Astrocyte of the spinal cord (primary cell): ENCODE measurements around the gene C1orf56.
A peak's percentile ranks its signal among the peaks of the same experiment; 100 is the strongest.

Experiments
- DNase-seq: peaks from one replicate; pipeline ENCODE4 v3.0.0; 2011; ENCODE audit warnings: low read depth, low spot score
- H3K4me3 ChIP-seq: 2 replicates; pipeline ENCODE4 v1.5.1; 2011; ENCODE audit warnings: low read depth, mild to moderate bottlenecking, low read length, moderate library complexity
- in situ Hi-C: cut with HindIII; loops from 2 replicates; pipeline ENCODE4 v1.10.0; 2017; ENCODE audit warnings: low sequenced_read_pairs
- TF ChIP-seq, protein P1 (sequence below): IDR thresholded peaks from 2 replicates; pipeline ENCODE4 v1.5.1; 2012; ENCODE audit warnings: low read depth, mild to moderate bottlenecking, low read length, inconsistent platforms

The C1orf56 gene

DNA sequence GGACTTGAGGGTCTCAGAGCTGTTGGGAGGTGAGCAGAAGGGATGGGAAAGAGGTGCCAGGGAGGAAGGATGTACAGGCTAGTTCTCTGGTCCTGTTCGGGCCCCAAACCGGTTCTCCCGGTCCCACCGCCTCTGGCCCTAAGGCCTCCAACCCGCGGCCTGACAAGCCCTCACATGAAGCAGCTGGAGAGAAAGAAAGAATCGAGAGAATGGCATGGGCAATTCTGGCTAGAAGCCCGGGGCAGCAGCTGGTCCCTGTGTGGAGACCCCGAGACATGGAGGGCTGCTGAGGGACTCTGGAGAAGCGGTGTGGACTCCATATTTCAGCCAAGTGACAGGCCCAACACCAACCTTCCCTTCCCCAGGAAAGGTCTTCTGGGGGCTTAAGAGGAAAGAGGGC, 11.1 kb downstream of the C1orf56 start:
- in situ Hi-C loops = no loop called here
- peak overlapping the region; percentile 86 for H3K4me3 ChIP-seq
- no peak for DNase-seq
- TF ChIP-seq, protein P1, sequence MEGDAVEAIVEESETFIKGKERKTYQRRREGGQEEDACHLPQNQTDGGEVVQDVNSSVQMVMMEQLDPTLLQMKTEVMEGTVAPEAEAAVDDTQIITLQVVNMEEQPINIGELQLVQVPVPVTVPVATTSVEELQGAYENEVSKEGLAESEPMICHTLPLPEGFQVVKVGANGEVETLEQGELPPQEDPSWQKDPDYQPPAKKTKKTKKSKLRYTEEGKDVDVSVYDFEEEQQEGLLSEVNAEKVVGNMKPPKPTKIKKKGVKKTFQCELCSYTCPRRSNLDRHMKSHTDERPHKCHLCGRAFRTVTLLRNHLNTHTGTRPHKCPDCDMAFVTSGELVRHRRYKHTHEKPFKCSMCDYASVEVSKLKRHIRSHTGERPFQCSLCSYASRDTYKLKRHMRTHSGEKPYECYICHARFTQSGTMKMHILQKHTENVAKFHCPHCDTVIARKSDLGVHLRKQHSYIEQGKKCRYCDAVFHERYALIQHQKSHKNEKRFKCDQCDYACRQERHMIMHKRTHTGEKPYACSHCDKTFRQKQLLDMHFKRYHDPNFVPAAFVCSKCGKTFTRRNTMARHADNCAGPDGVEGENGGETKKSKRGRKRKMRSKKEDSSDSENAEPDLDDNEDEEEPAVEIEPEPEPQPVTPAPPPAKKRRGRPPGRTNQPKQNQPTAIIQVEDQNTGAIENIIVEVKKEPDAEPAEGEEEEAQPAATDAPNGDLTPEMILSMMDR = no peak

DNA sequence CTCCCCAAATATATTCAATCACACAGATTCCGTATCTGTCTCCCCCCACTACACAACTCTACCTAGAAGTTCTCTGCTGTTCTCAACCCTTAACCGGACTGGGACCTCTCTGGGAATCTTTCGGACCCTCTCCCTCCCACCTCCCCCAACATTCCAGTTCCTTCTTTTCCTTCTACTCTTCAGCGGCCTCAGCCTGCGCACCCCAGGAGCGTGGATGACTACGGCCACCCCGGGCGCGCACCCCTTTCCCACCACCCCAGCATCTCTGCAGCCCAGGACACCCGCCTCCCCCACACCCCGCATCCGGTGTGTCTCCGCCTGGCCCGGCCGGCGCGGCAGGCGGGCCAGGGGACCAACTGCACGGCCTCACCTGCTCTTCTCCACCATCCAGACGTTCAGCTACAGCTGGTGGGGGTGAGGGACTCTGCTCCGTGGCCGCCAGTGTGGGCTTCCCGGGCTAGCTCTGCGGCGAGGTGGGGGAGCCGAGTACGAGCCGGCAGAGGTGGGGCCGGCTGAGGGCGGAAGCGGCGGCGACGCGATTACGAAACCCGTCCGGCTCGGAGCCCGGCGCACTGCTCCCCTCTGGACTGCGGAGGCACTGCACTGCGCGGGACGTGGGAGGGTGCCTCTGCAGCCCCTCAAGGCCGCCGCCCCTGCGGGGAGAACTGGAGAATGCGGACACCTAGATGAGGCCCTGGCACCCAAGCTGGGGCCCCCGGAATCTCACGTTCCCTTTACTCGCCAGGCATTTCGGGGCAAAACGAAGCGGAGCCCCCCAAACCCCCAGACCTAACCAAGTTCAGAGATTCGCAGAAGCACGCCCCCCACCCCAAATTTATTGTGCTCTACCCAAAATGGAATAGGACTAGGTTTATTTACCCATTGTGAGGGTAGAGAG, 11.8 kb downstream of the C1orf56 start, which contains the start of gene CDC42SE1:
TSS of gene CDC42SE1 (minus strand) at position 514 of the 898 bp plus-strand sequence. CDS start 3,892 bp downstream, outside the sequence.
- TF ChIP-seq, protein P1 = peak; percentile 82
- peak; percentile 83 for DNase-seq
- in situ Hi-C loops = no loop called here
- H3K4me3 ChIP-seq = peak within 1 kb of the TSS; percentile 86

DNA sequence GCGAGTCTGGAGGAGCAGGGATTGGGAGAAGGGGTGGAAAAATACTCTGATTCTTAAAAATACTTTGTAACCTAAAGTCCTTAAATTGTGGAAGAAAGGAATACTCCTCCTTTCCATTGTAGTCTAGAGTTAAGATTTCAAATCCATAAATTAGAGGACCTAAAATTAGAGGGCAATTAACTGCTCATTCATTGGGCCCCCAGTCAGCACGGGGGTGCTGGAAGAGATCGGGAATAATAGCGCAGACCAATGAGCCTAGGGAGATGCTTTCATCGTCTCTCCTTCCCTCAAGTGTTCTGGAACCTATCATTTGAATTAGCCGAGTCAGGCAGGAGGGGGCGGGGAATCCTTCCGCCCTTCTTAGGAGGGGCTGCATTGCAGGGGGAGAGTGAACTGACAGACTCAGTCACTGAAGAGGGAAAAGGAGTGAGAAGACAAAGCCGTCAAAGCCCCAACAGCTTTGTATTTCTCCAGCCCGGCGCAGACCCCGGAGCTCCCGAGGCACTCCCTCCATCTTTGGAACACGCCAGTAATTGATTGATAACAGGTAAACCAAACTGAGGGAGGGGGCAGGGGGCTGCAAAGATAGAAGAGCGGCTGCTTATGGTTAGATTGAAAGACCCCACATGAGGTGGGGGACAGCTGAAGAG, 12.6 kb downstream of the C1orf56 start, which contains the start of gene MLLT11:
TSS of gene MLLT11 (plus strand) at position 391 of the 650 bp plus-strand sequence. CDS start 6,828 bp downstream, outside the sequence.
- TF ChIP-seq, protein P1 = no peak
- peak; percentile 87 for DNase-seq
- H3K4me3 ChIP-seq = peak within 1 kb of the TSS; percentile 86
- in situ Hi-C loops = no loop called here

DNA sequence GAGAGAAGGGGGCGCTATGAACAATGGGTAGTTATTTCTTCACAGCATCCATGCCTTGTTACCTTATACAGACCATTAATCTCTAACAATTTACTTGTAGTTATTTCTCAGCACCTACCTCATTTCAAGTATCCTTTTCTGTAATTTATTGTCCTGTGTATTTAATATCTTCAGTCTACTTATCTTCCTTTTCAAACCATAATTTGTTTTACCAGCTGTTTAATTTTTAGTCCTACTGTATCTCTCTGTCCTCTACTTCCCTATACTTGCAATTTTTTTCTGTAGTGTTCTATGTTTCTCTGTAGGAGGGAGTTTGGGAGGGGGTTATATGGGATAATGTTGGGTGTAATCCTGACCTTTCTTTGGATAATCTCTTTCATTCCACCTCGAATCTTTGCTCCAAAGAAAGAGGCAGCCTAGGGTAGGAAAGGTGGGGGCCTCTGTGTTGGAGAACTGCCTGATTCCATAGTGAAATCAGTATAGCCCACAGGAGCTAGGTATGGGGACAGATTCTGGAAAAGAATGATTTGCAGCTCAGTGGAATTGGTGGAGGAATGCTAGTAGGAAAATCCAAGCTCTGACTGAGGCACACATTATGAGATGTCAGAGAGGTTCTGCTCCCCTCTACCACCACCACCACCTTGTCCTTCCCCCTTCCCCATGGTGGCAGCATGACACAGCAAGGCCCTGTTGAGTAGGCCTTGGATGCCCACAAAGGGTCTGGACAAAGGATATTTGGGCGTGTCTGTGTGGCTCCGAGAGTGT, 13.3 kb downstream of the C1orf56 start:
- TF ChIP-seq, protein P1 = no peak
- H3K4me3 ChIP-seq = peak overlapping the region; percentile 86
- in situ Hi-C loops = no loop called here
- DNase-seq = peak; percentile 42

DNA sequence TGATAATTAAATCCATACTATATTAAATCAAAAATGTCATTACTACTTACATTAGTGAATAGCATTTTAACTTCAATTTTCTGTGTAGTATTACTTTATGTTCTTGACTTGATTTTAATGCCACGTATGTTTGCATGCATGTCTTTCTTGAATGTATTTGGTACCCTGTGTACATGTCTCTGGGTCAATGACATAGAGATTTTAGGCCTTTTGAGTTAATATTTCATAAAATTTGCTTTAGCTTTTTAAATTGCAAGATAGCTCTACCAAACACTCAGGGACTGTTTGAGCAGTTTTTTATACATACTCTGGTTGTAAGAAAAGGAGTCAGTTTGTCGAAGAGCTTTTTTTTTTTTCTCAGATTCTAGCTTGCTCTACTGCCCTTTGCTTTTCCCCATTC, 14.2 kb downstream of the C1orf56 start:
- no peak for DNase-seq
- in situ Hi-C loops = no loop called here
- H3K4me3 ChIP-seq = peak overlapping the region; percentile 86
- TF ChIP-seq, protein P1 = no peak
